RWPE2 (cell line): ENCODE measurements around the gene IQCE.
"Not testable (repeated sequence)": the region's sequence is repeated elsewhere in the genome, so short reads cannot be mapped to it uniquely, and the experiment has no call there.

ENCODE experiments used
- ATAC-seq: fragments of 200-7000 bp; cut with Tn5 transposase; 3 replicates; pipeline ENCODE4 v1.9.1; 2021; ENCODE audit warnings: low read depth
- DNase-seq: peaks from one replicate; pipeline ENCODE4 v3.0.0-alpha.2; 2020; ENCODE audit warnings: low spot score
- H3K27ac ChIP-seq: fragments of 450-650 bp; 2 replicates; pipeline ENCODE4 v1.5.1; 2017; ENCODE audit warnings: mild to moderate bottlenecking; ENCODE audit not compliant: poor library complexity, severe bottlenecking
- H3K27me3 ChIP-seq: fragments of 250-450 bp; sonication (Bioruptor Pico); 2 replicates; pipeline ENCODE4 v1.5.1; 2021; ENCODE audit warnings: mild to moderate bottlenecking, moderate library complexity; ENCODE audit not compliant: insufficient read depth, poor library complexity, severe bottlenecking
- H3K36me3 ChIP-seq: fragments of 250-450 bp; sonication (Bioruptor Pico); 2 replicates; pipeline ENCODE4 v1.5.1; 2020; ENCODE audit warnings: low read depth, mild to moderate bottlenecking, moderate library complexity
- H3K4me1 ChIP-seq: fragments of 250-450 bp; sonication (Bioruptor Pico); 2 replicates; pipeline ENCODE4 v1.5.1; 2021; ENCODE audit warnings: mild to moderate bottlenecking, moderate library complexity; ENCODE audit not compliant: insufficient read depth, poor library complexity, severe bottlenecking
- H3K4me3 ChIP-seq: fragments of 250-450 bp; sonication (Bioruptor Pico); 2 replicates; pipeline ENCODE4 v1.5.1; 2021; ENCODE audit warnings: mild to moderate bottlenecking, moderate library complexity; ENCODE audit not compliant: severe bottlenecking
- H3K9me3 ChIP-seq: fragments of 250-450 bp; sonication (Bioruptor Pico); 2 replicates; pipeline ENCODE4 v1.5.1; 2021; ENCODE audit warnings: mild to moderate bottlenecking, moderate library complexity; ENCODE audit not compliant: severe bottlenecking
- TF ChIP-seq, protein P1 (sequence below): fragments of 450-650 bp; IDR thresholded peaks from one replicate; pipeline ENCODE4 v1.5.1; 2017; ENCODE audit warnings: mild to moderate bottlenecking, moderate library complexity; ENCODE audit not compliant: poor library complexity, severe bottlenecking

IQCE gene

DNA sequence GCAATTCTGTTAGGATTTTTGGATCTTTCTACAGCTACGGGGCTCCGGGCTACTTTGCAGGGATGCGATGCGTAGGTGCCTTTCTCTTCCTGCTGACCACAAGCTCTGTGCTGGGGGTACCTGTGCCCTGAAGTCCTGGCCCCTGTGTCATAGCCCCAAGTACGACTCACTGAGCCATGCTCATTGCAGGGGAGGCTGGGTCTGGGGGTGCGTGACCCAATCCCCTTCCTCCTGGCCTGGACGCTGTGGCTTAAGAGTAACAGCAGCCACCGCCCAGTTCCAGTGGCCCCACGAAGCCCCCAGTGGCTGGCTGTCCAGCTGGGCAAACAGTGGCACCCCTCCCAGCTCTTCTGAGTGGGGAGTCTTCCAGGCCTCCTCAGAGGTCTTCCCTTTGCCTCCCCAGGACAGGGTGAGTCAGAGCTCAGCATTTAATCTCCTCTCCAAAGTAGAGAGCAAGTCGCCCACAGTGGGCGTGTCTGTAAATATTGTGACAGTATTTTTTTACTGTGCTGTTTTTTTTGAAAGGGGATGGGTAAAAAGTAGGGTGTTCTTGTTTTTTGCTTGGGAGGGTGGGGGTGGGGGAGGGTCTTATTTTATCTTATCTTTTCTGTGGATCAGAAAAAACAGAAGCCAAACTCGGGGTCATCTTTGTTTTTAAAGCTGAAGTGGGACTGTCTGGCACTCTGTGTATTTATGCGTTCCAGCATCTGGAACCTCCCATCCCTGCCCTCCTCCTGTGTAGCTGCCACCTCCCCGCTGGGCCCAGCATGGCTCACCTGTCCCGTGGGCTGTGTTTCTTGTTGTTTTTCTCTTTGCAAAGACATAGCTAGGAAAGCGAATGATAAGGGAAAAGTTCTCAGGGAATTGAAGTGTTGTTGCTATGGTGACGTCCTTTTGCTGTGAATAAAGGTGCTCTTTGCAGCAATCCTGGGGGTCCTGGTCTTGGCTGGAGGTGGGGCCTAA lies 31.0 kb upstream of the IQCE start:
- Histone ChIP-seq H3K27ac (peak overlapping the region; percentile 65), H3K27me3 (no peaks in the 10 kb centered on the region), H3K36me3 (no peaks in the 10 kb centered on the region), H3K4me3 (no peak overlapping the region), H3K9me3 (no peaks in the 10 kb centered on the region), H3K4me1 (peaks cover 58% of the 10 kb centered on the region)
- TF ChIP-seq, protein P1, sequence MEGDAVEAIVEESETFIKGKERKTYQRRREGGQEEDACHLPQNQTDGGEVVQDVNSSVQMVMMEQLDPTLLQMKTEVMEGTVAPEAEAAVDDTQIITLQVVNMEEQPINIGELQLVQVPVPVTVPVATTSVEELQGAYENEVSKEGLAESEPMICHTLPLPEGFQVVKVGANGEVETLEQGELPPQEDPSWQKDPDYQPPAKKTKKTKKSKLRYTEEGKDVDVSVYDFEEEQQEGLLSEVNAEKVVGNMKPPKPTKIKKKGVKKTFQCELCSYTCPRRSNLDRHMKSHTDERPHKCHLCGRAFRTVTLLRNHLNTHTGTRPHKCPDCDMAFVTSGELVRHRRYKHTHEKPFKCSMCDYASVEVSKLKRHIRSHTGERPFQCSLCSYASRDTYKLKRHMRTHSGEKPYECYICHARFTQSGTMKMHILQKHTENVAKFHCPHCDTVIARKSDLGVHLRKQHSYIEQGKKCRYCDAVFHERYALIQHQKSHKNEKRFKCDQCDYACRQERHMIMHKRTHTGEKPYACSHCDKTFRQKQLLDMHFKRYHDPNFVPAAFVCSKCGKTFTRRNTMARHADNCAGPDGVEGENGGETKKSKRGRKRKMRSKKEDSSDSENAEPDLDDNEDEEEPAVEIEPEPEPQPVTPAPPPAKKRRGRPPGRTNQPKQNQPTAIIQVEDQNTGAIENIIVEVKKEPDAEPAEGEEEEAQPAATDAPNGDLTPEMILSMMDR: no peak
- ATAC-seq (no peak), DNase-seq (peak; percentile 34)

DNA sequence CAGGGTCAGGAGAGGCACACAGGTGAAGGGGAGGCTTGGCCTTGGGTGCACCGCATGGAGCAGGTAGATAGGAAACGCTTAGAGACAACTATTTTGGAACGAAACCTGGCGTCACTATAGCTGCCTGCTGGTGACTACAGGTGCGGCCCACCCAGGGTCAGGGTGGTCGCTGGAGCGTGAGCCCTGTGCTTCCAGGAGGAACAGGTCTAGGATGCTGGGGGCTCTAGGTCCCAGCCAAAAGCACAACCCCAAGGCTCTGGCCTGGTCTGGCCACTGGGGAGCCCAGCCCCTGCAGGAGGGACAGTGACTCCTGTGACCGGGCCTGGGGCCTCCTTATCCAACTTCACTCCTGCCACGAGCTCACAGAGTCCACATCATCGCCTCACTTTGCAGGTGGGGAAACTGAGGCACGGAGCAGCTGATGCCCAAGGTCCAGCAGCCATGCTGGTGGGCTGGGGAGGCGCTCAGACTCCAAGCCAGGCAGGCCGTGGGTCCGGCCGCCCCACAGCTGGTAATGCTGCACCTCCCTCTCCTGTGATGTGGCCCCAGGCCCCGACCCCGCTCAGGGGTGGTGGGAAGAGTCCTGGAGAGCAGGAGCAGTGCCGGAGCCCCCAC lies 30.2 kb upstream of the IQCE start:
- Histone ChIP-seq H3K9me3 (no peaks in the 10 kb centered on the region), H3K4me3 (no peak overlapping the region), H3K27ac (peak overlapping the region; percentile 65), H3K4me1 (peaks cover 50% of the 10 kb centered on the region), H3K27me3 (no peaks in the 10 kb centered on the region), H3K36me3 (no peaks in the 10 kb centered on the region)
- TF ChIP-seq, protein P1: no peak
- DNase-seq (peak; percentile 55), ATAC-seq (no peak)

DNA sequence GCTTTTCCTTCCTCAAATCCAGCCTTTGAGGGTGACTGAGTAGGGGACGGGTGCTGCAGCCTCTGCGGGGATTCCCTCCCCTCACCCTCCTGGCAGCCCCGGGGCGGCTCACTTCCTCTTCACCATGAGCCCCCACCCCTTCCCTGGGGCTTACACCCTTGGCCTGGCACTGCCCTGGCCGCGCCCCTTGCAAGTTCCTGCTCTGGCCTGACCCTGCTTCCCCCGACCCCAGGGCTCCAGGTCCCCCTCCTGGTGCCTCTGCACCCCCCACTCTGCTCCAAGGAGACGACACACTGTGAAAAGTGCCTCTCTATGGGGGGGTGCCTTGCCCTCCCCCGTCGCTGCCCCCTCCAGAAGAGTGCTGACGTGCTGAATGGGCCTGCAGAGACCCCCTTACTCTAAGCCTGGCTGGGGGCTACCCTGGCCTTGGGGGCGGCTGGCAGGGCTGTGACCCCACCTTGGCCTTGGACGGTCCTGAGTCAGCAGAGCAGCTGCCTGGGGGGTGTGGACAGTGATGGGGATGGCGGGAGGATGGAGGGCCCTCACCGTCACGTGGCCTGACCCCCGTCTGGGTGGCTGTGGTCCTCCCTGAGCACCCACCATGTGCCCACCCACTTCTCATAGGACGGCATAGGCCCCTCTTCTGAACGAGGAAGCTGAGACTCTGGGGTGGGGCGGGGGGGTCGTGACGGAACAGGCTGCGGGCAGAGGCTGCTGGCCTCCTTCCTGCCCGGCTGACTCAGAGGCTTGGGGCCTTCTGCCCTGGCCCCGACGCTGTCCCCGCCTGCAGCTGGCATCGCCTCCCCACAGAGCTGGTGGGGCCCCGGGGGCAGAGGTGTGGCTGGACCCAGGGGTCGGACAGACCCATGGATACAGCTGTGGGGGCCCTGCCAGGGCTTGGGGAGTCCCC lies 29.4 kb upstream of the IQCE start:
- Histone ChIP-seq H3K9me3 (no peaks in the 10 kb centered on the region), H3K27ac (peak overlapping the region; percentile 65), H3K36me3 (no peaks in the 10 kb centered on the region), H3K4me1 (peaks cover 41% of the 10 kb centered on the region), H3K4me3 (no peak overlapping the region), H3K27me3 (no peaks in the 10 kb centered on the region)
- TF ChIP-seq, protein P1: no peak
- ATAC-seq: peak; percentile 54
- peak; percentile 71 for DNase-seq

DNA sequence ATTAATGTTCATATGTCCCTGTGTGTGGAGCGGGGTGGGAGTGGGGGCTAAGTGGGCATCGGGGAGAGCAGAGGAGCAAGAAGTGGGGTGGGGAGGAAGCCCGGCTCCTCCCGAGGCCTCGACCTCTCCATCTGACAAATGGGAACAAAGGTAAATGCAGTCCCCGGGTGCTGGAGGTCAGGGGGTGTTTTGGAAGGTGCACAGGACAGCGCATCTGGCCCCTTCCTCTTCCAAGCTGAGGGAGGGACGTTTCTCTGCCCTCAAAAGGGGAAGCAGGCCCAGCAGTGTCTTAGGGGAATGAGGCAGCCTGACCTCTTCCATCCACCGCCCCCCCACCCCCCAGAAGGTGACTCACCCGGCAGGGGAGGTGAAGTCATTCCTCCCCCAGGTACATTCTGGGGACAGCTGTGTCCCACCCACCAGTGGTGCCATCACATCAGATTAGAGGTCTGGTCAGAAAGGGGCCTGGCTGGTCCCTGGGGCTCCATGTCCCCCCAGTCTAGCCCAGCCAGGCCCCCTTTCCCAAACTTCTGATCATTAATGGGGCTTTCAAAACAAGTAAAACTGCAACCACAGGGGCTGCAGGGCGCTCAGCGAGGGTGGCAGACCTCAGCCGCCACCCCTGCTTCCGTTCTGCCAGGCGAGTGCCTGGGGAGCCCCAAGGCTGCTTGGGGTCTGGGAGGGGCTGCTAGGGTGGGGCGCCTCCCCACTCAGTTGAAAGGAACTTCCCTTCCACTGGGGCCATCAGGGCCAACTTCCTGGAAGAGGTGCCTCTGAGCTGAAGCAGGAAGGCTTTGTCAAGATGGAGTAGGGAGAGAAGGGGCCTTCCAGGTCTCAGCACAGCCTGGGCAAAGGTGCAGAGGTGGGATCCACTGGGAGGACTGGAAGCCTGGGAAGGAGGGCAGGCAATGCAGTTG lies 28.4 kb upstream of the IQCE start:
- H3K27me3 ChIP-seq: no peaks in the 10 kb centered on the region
- no peaks in the 10 kb centered on the region for H3K36me3 ChIP-seq
- TF ChIP-seq, protein P1: no peak
- H3K27ac ChIP-seq: peak overlapping the region; percentile 65
- peak; percentile 48 for DNase-seq
- H3K4me3 ChIP-seq: no peak overlapping the region
- ATAC-seq: no peak
- H3K9me3 ChIP-seq: no peaks in the 10 kb centered on the region
- H3K4me1 ChIP-seq: peaks cover 39% of the 10 kb centered on the region

DNA sequence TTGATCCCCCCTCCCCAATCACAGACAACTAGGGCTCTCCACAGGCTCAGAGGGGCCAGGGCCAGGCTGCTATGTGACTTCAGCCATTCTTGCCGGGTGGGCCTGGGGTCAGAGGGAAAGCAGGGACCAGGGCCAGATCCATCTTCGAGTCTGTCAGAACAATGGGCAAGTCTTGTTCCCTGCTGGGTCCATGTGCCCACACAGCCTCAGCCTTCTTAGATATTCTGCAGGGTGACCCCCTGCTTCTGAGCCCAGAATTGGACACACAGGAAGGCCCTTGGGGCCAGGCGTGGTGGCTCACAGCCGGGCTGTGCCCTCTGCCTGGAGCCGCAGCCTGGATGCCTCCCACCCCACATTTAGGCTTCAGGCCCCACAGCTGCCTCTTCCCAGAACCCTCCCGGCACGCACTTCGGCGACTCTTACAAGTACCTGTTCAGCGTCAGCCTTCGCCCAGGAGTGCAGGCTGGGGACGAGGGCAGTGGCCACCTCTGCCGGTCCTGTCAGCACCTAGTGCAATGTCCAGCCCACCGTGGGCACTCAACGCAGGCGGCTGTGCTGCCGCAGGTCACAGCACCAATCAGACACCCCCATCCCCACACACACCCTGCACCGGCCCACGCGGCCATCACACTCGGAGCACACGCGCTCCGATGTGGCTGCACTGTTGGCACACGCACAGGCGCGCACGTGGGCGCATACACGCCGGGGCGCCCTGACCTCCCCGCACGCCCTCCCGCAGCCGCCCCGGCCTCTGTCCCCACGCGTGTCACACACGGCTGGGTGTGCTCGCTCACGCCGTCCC lies 27.6 kb upstream of the IQCE start:
- DNase-seq (peak; percentile 29), ATAC-seq (0 out of 3 replicates have a peak, but pooled peaks have one; percentile 2)
- H3K27me3 ChIP-seq, H3K36me3 ChIP-seq, H3K4me3 ChIP-seq, H3K9me3 ChIP-seq: not testable (repeated sequence)
- Histone ChIP-seq H3K27ac (peak overlapping the region; percentile 65), H3K4me1 (peaks cover 39% of the 10 kb centered on the region)

DNA sequence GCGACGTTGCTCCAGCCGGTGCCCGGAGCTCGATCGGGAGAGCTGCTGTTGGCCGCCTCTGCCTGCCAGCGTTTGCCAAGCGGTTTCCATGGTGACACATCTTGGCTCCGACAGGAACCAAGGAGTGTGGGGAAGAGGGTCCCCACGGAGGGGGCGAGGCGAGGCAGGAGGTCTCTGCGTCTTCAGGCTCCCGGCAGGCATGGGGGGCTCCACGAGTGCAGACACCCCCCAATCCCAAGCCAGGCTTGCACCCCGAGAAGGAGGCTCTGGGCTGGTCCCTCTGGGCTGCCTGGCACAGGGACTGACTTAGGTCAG lies 27.0 kb upstream of the IQCE start:
- H3K4me3 ChIP-seq, H3K27ac ChIP-seq, H3K9me3 ChIP-seq, H3K27me3 ChIP-seq, H3K36me3 ChIP-seq, ATAC-seq: not testable (repeated sequence)
- peaks cover 39% of the 10 kb centered on the region for H3K4me1 ChIP-seq
- DNase-seq: peak; percentile 46
